Breast epithelium (tissue), 3 donors: ENCODE data around the gene SNX25.

Experiments used
- POLR2A ChIP-seq: fragments of 450-650 bp; IDR thresholded peaks from one replicate; pipeline ENCODE4 v1.6.1; 2016; ENCODE audit warnings: antibody characterized with exemption, mild to moderate bottlenecking, moderate library complexity
- POLR2AphosphoS5 ChIP-seq, 3 donors: sonication (generic); formaldehyde crosslinking; IDR thresholded peaks; one replicate each; pipeline ENCODE4 v1.6.1; 2017; ENCODE audit warnings: antibody characterized with exemption in 3 of 3
- TF ChIP-seq, protein P1 (sequence below), 3 donors: fragments of 450-650 bp; IDR thresholded peaks; one replicate each; pipeline ENCODE4 v1.5.1; 2016 to 2017; ENCODE audit warnings: antibody characterized with exemption in 3 of 3, mild to moderate bottlenecking in 3 of 3, moderate library complexity in 3 of 3

DNA sequence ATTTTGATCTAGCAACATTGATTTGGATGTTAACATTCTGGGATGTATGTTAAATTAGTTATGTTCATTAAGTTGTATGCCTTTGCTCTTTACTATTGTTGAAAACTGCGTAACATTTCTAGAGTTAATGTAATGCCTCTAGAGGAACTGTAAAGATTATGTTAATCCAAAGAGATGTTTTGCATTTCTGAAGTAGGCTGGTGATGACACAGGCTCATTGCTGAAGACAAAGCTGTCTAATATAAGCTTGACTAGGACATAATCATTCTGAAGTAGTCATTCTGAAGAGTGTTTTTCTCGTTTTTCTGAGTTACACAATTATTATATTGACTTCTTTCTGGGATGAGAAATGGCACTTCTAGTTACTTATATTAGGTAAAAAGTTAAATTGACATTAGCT is 113.4 kb downstream of the SNX25 start:
- TF ChIP-seq, protein P1, sequence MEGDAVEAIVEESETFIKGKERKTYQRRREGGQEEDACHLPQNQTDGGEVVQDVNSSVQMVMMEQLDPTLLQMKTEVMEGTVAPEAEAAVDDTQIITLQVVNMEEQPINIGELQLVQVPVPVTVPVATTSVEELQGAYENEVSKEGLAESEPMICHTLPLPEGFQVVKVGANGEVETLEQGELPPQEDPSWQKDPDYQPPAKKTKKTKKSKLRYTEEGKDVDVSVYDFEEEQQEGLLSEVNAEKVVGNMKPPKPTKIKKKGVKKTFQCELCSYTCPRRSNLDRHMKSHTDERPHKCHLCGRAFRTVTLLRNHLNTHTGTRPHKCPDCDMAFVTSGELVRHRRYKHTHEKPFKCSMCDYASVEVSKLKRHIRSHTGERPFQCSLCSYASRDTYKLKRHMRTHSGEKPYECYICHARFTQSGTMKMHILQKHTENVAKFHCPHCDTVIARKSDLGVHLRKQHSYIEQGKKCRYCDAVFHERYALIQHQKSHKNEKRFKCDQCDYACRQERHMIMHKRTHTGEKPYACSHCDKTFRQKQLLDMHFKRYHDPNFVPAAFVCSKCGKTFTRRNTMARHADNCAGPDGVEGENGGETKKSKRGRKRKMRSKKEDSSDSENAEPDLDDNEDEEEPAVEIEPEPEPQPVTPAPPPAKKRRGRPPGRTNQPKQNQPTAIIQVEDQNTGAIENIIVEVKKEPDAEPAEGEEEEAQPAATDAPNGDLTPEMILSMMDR (IDR thresholded peaks at IDR 0.05) = no peak
- no peak for TF ChIP-seq POLR2A
- no peak for TF ChIP-seq POLR2AphosphoS5 (IDR thresholded peaks at IDR 0.05)
